Measurements from ENCODE around the gene RIOK2.
"Not testable (repeated sequence)": the region's sequence is repeated elsewhere in the genome, so short reads cannot be mapped to it uniquely, and the experiment has no call there.

The RIOK2 gene

DNA sequence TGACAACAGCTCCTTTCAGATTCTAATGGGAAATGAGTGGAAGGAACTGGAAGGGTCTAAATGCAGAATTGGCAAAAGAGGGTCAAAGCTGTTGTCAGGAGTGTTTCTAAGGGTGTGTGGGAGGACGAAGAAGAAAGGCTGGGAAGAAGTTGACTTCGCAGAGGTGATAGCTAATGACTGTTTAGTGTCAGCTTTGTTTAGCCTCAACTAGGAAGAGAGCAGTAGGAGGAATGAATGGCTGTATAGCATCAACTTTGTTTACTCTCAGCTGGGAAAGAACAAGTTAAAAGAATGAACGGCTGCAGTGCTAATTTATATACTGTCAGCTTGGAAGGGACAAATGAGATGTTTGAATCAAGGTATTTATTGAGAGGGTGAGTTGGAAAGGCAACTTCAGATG is 34.8 kb downstream of the RIOK2 start:
- in situ Hi-C loops (cut with MboI; ENCODE audit: low sequenced_read_pairs, unreplicated experiment), result loop anchor here (10.0 kb wide), 1 partner anchor 283 kb away; no protein-coding TSS in a partner anchor
- no peak for DNase-seq (ENCODE audit: low spot score)
- TF ChIP-seq, protein P1, sequence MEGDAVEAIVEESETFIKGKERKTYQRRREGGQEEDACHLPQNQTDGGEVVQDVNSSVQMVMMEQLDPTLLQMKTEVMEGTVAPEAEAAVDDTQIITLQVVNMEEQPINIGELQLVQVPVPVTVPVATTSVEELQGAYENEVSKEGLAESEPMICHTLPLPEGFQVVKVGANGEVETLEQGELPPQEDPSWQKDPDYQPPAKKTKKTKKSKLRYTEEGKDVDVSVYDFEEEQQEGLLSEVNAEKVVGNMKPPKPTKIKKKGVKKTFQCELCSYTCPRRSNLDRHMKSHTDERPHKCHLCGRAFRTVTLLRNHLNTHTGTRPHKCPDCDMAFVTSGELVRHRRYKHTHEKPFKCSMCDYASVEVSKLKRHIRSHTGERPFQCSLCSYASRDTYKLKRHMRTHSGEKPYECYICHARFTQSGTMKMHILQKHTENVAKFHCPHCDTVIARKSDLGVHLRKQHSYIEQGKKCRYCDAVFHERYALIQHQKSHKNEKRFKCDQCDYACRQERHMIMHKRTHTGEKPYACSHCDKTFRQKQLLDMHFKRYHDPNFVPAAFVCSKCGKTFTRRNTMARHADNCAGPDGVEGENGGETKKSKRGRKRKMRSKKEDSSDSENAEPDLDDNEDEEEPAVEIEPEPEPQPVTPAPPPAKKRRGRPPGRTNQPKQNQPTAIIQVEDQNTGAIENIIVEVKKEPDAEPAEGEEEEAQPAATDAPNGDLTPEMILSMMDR (IDR thresholded peaks at IDR 0.05; ENCODE audit: borderline replicate concordance, control extremely low read depth, extremely low read depth, insufficient read depth, missing control alignments), result no peak

DNA sequence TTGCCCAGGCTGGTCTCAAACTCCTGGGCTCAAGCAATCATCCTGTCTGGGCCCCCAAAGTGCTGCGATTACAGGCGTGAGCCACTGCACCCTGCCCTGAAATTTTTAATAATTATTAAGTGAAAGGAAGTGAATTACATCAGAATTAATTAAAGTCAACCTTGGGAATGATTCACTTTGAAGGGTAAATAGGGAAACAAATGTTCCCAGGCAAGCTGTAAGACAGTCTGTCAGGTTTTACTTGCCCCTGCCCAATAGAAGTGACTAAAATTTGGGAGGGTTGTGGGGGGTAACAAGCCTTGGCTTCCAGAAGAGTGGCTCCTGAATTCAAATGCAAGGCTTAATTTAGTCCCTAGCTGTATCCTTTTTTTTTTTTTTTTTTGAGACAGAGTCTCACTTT is 39.3 kb downstream of the RIOK2 start:
- no peak for DNase-seq (ENCODE audit: low spot score)
- in situ Hi-C loops (cut with MboI; ENCODE audit: low sequenced_read_pairs, unreplicated experiment), result loop anchor here (10.0 kb wide), 1 partner anchor 279 kb away; no protein-coding TSS in a partner anchor
- TF ChIP-seq, protein P1 (IDR thresholded peaks at IDR 0.05; ENCODE audit: borderline replicate concordance, control extremely low read depth, extremely low read depth, insufficient read depth, missing control alignments), result no peak

DNA sequence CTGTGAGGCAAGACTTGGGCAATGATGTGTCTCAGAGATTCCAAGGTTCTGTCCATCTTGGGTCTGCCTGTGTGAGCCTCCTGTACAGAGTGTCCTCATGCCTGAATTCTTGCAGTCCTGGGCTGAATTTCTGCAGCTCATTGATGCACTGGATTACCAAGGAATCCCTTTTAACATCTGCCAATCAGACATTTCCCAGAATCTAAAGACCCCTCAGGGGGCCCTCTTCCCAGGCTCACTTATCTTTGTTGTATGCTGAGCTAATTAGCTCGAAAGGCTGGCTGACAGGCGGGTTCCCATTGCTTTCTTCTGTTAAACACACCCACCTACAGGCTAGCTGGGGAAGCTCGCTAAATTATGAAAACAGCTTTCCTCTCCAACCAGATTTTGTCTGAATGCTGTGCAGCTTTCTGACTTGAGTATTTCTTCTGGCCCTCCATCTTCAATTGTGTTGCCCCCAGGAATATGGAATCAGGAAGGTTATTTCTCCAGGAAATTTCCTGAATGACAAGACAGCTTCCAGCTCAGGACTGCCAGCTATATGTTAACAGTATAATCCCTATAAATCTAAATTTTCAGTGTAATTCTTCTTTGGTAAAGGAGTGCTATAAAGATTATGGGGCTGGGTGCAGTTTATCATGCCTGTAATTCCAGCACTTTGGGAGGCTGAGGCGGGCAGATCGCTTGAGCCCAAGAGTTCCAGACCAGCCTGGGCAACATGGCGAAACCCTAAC is 40.4 kb downstream of the RIOK2 start, which contains the start of gene LIX1:
Gene LIX1 (minus strand): TSS at position 91 of the 734 bp plus-strand sequence. CDS start 35 bp downstream, at position 56.
- TF ChIP-seq, protein P1 (IDR thresholded peaks at IDR 0.05; ENCODE audit: borderline replicate concordance, control extremely low read depth, extremely low read depth, insufficient read depth, missing control alignments), result peak; percentile 44
- peak; percentile 50 for DNase-seq (ENCODE audit: low spot score)
- in situ Hi-C loops (cut with MboI; ENCODE audit: low sequenced_read_pairs, unreplicated experiment), result loop anchor here (10.0 kb wide), 1 partner anchor 278 kb away; no protein-coding TSS in a partner anchor

DNA sequence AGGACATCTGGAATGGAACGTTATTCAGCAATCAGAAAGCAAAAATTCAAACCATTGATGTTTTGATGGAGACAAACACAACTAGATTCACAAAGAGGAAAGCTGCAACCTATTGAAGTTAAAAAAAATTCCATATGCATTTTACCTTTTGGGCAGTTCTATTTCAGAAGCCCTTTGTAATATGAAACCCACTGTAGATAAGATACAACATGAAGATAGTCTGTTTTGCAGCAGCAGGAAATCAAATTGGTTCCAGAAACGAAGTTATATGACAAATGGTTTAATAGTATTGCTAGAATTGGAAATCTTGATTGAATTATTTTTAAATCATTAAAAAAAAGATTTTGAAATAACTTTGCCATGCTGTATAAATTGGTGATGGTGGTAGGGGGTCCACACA is 41.5 kb downstream of the RIOK2 start:
- in situ Hi-C loops (cut with MboI; ENCODE audit: low sequenced_read_pairs, unreplicated experiment), result loop anchor here (10.0 kb wide), 1 partner anchor 277 kb away; no protein-coding TSS in a partner anchor
- no peak for DNase-seq (ENCODE audit: low spot score)
- TF ChIP-seq, protein P1 (IDR thresholded peaks at IDR 0.05; ENCODE audit: borderline replicate concordance, control extremely low read depth, extremely low read depth, insufficient read depth, missing control alignments), result no peak

DNA sequence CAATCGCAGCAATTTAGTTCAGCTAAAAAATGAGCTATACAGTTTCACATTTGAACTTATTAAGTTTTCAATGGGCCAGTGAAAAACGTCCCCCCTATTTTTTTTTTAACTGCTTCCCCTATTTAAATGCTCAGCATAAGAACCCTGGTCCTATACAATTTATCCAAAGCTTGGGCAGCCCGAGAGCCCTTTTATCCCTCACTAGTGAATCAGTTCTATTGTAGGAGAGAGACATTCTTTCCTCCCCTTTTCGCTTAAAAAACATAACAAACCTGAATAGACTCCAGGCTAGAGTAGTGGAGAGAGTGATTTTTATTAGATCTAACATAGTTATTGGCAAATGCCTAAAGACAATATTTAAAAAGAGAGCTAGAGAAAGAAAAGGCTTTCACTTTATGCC is 42.0 kb downstream of the RIOK2 start:
- no peak for DNase-seq (ENCODE audit: low spot score)
- in situ Hi-C loops (cut with MboI; ENCODE audit: low sequenced_read_pairs, unreplicated experiment), result loop anchor here (10.0 kb wide), 1 partner anchor 276 kb away; no protein-coding TSS in a partner anchor
- TF ChIP-seq, protein P1 (IDR thresholded peaks at IDR 0.05; ENCODE audit: borderline replicate concordance, control extremely low read depth, extremely low read depth, insufficient read depth, missing control alignments), result no peak

DNA sequence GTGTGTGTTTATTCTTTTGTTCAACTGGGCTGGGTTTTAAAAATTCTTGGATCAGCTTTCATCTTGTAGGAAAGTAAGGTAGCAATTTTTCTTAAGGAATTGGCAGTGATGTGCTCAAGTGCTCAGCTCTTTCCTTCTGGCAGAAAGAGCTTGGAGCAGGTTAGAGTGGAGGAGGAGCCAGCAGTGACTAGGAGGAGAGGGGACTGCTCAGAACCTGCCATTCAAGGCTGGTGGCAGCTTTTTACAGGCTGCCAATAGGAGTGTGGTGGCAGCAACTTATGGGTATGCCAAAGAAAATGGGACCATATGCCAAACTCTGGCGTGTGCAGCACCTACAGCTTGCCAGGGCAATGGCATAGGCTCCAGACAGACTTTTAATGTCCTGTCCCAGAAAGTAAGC is 42.8 kb downstream of the RIOK2 start:
- in situ Hi-C loops (cut with MboI; ENCODE audit: low sequenced_read_pairs, unreplicated experiment), result loop anchor here (10.0 kb wide), 1 partner anchor 275 kb away; no protein-coding TSS in a partner anchor
- not testable (repeated sequence) for DNase-seq (ENCODE audit: low spot score)

DNA sequence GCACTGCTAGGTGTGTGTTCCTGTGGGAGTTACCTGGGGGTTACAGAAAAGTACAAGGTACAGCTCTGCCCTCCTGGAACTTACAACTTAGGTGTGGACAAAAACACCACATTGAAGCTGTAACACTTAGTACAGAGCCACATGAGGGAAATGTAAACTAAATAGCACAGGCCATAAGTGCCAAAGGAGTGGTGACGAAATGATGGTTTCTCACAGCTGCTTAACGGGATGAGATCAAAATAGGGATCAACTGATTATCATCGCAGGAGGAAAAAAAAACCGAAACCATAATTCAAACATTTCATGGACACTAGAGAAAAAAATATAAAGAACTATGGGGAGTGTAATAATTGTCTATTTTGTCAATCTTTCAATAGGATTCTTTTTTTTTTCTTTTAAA is 46.6 kb downstream of the RIOK2 start:
- no peak for DNase-seq (ENCODE audit: low spot score)
- in situ Hi-C loops (cut with MboI; ENCODE audit: low sequenced_read_pairs, unreplicated experiment), result no loop called here
- TF ChIP-seq, protein P1 (IDR thresholded peaks at IDR 0.05; ENCODE audit: borderline replicate concordance, control extremely low read depth, extremely low read depth, insufficient read depth, missing control alignments), result no peak
